Measurements from ENCODE around the gene CTNNA1.

The CTNNA1 gene

DNA sequence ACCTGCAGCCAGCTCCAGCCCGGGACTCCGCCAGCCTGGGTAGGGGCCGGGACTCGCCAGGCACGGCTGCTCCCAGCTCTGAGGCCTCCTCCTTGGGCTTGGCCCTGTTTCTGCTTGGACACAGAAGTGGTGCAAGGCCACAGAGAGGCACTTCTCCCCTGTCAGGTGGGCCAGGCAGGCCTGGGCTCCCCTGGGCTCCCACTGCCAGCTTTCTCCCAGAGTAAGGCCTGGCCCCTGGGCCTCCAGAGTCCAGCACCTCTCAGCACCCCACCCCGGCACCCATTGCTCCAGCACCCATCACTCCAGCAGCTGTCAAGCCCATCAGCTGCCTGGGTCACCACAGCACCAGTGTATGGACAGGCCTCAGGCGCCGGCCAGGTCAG, 193.0 kb downstream of the CTNNA1 start:
- POLR2A ChIA-PET, result no interaction called here
- H3K9me3 ChIP-seq (ENCODE audit: control insufficient read depth, insufficient read depth, low read depth, low read length), result no peaks in the 10 kb centered on the region
- peaks cover 0 to 10% of the 10 kb centered on the region in 2 experiments; a peak in 1 of 3 replicates for H3K36me3 ChIP-seq (ENCODE audit: control insufficient read depth in 2 of 2, insufficient read depth in 1 of 2, low read length in 2 of 2)
- CTCF ChIA-PET, result no interaction called here
- H3K4me1 ChIP-seq (ENCODE audit: control insufficient read depth, insufficient read depth, low read length), result no peaks in the 10 kb centered on the region
- H3K4me3 ChIP-seq (ENCODE audit: low read depth, low read length), result no peak overlapping the region
- H3K27ac ChIP-seq (ENCODE audit: extremely low read depth, low read depth, low read length), result no peak overlapping the region
- TF ChIP-seq ZNF214 (tag by site-specific recombination; IDR thresholded peaks at IDR 0.05; ENCODE audit: borderline replicate concordance), result no peak
- no peak for TF ChIP-seq CTCF (tag by site-specific recombination; IDR thresholded peaks at IDR 0.05)
- no peak for TF ChIP-seq ZNF571 (tag by site-specific recombination; IDR thresholded peaks at IDR 0.05)
- TF ChIP-seq ZNF560 (tag by site-specific recombination; IDR thresholded peaks at IDR 0.05; ENCODE audit: borderline replicate concordance), result no peak
- no peak for TF ChIP-seq ZSCAN30 (tag by site-specific recombination; IDR thresholded peaks at IDR 0.05)
- TF ChIP-seq ZNF624 (tag by site-specific recombination; IDR thresholded peaks at IDR 0.05), result no peak
- no peak for TF ChIP-seq HOXD13 (CRISPR knock-in tag; IDR thresholded peaks at IDR 0.05; ENCODE audit: borderline replicate concordance)
- TF ChIP-seq ZNF585B (tag by site-specific recombination; IDR thresholded peaks at IDR 0.05), result no peak
- TF ChIP-seq ZNF791 (tag by site-specific recombination; IDR thresholded peaks at IDR 0.05), result no peak
- TF ChIP-seq BCL11A (tag by site-specific recombination; IDR thresholded peaks at IDR 0.05; ENCODE audit: low read depth), result no peak
- no peak for TF ChIP-seq OVOL3 (tag by site-specific recombination; IDR thresholded peaks at IDR 0.05)
- TF ChIP-seq AEBP2 (tag by site-specific recombination; IDR thresholded peaks at IDR 0.05; ENCODE audit: borderline replicate concordance), result no peak
- no peak for TF ChIP-seq ZBTB8A (tag by site-specific recombination; IDR thresholded peaks at IDR 0.05)

- CTCF ChIA-PET, result no interaction called here
- TF ChIP-seq HOXA7 (CRISPR knock-in tag; IDR thresholded peaks at IDR 0.05; ENCODE audit: borderline replicate concordance) (no peak), ZNF112 (tag by site-specific recombination; IDR thresholded peaks at IDR 0.05) (no peak), ZNF571 (tag by site-specific recombination; IDR thresholded peaks at IDR 0.05) (no peak), ZNF837 (tag by site-specific recombination; IDR thresholded peaks at IDR 0.05) (no peak), ZNF169 (tag by site-specific recombination; IDR thresholded peaks at IDR 0.05) (no peak), ZNF335 (tag by site-specific recombination; conservative IDR thresholded peaks at IDR 0.05) (no peak), TCF7L2 (IDR thresholded peaks at IDR 0.05; ENCODE audit: borderline replicate concordance, low read depth, low read length) (no peak), ZBTB49 (tag by site-specific recombination; IDR thresholded peaks at IDR 0.05; ENCODE audit: low read depth) (no peak), ZNF549 (tag by site-specific recombination; IDR thresholded peaks at IDR 0.05) (no peak), SP2 (tag by site-specific recombination; IDR thresholded peaks at IDR 0.05) (no peak), ZNF157 (tag by site-specific recombination; IDR thresholded peaks at IDR 0.05) (no peak), ZNF146 (tag by site-specific recombination; IDR thresholded peaks at IDR 0.05) (no peak), HOXD13 (CRISPR knock-in tag; IDR thresholded peaks at IDR 0.05; ENCODE audit: borderline replicate concordance) (no peak), ZSCAN16 (tag by site-specific recombination; IDR thresholded peaks at IDR 0.05) (no peak), SETDB1 (IDR thresholded peaks at IDR 0.05; ENCODE audit: insufficient read length, low read length) (no peak), ZNF514 (tag by site-specific recombination; IDR thresholded peaks at IDR 0.05) (no peak), ZNF221 (tag by site-specific recombination; IDR thresholded peaks at IDR 0.05; ENCODE audit: borderline replicate concordance) (no peak)
- TF ChIP-seq, protein P1, sequence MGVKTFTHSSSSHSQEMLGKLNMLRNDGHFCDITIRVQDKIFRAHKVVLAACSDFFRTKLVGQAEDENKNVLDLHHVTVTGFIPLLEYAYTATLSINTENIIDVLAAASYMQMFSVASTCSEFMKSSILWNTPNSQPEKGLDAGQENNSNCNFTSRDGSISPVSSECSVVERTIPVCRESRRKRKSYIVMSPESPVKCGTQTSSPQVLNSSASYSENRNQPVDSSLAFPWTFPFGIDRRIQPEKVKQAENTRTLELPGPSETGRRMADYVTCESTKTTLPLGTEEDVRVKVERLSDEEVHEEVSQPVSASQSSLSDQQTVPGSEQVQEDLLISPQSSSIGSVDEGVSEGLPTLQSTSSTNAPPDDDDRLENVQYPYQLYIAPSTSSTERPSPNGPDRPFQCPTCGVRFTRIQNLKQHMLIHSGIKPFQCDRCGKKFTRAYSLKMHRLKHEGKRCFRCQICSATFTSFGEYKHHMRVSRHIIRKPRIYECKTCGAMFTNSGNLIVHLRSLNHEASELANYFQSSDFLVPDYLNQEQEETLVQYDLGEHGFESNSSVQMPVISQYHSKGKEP (tag by site-specific recombination; IDR thresholded peaks at IDR 0.05), result no peak
- Histone ChIP-seq H3K4me3 (ENCODE audit: low read depth, low read length) (no peak overlapping the region), H3K36me3 (ENCODE audit: control insufficient read depth in 2 of 2, insufficient read depth in 1 of 2, low read length in 2 of 2) (peaks cover 0 to 10% of the 10 kb centered on the region in 2 experiments; a peak in 1 of 3 replicates), H3K9me3 (ENCODE audit: control insufficient read depth, insufficient read depth, low read depth, low read length) (no peaks in the 10 kb centered on the region), H3K27ac (ENCODE audit: extremely low read depth, low read depth, low read length) (no peak overlapping the region), H3K4me1 (ENCODE audit: control insufficient read depth, insufficient read depth, low read length) (no peaks in the 10 kb centered on the region)
- POLR2A ChIA-PET, result no interaction called here
Observed at GRCh38 chr5:138946831-138947560, 193.8 kb downstream of the CTNNA1 start.

Measured in HEK293 (cell line).